Natural killer cell (primary cell): ENCODE data around the gene BATF. TPM values are rescaled to one million over a fixed set of nuclear protein-coding genes. Genes with fewer than 3 reads are reported as not detected.

Experiments
- ATAC-seq, 3 donors: fragments of 150-1000 bp in 2 of 3; fragments of 200-7000 bp in 1 of 3; cut with Tn5 transposase; 1 replicate in 1 of 3; 2 replicates in 2 of 3; pipeline ENCODE4 v1.10.0; 2021; ENCODE audit warnings: mild to moderate bottlenecking in 2 of 3, moderate library complexity in 2 of 3
- DNase-seq, 2 donors: peaks; one replicate each; pipeline versions ENCODE4 v3.0.0 to v3.0.0-alpha.2; 2013 to 2021; ENCODE audit warnings: mixed read lengths in 1 of 2
- H3K27ac ChIP-seq: one replicate; pipeline ENCODE4 v1.5.1; 2013; ENCODE audit warnings: mild to moderate bottlenecking, low read length
- H3K27me3 ChIP-seq: one replicate; pipeline ENCODE4 v1.6.1; 2013; ENCODE audit warnings: low read length; ENCODE audit not compliant: control insufficient read depth, insufficient read depth
- H3K36me3 ChIP-seq: one replicate; pipeline ENCODE4 v1.6.1; 2013; ENCODE audit warnings: low read length; ENCODE audit not compliant: control insufficient read depth, insufficient read depth
- H3K4me1 ChIP-seq: one replicate; pipeline ENCODE4 v1.6.1; 2013; ENCODE audit warnings: low read length; ENCODE audit not compliant: control insufficient read depth, insufficient read depth
- H3K4me3 ChIP-seq: one replicate; pipeline ENCODE4 v1.5.1; 2013; ENCODE audit warnings: low read length
- H3K9me3 ChIP-seq: one replicate; pipeline ENCODE4 v1.6.1; 2013; ENCODE audit warnings: low read length; ENCODE audit not compliant: control insufficient read depth, insufficient read depth
- H3K27ac Mint-ChIP-seq, 2 donors: one replicate each; pipeline ENCODE4 v1.8.0; 2022; ENCODE audit warnings: mild to moderate bottlenecking in 2 of 2, mixed read lengths in 2 of 2, moderate library complexity in 1 of 2
- H3K27me3 Mint-ChIP-seq, 2 donors: one replicate each; pipeline ENCODE4 v1.8.0; 2022; ENCODE audit warnings: low read depth in 2 of 2, mixed read lengths in 2 of 2
- H3K36me3 Mint-ChIP-seq: one replicate; pipeline ENCODE4 v1.8.0; 2022; ENCODE audit warnings: mixed read lengths
- H3K4me1 Mint-ChIP-seq, 2 donors: one replicate each; pipeline ENCODE4 v1.8.0; 2022; ENCODE audit warnings: mixed read lengths in 2 of 2
- H3K4me3 Mint-ChIP-seq: one replicate; pipeline ENCODE4 v1.8.0; 2022; ENCODE audit warnings: mild to moderate bottlenecking, moderate library complexity, mixed read lengths
- H3K9me3 Mint-ChIP-seq, 2 donors: one replicate each; pipeline ENCODE4 v1.8.0; 2022; ENCODE audit warnings: mixed read lengths in 2 of 2
- CTCF ChIP-seq: fragments of 200-600 bp; IDR thresholded peaks from one replicate; pipeline ENCODE4 v1.8.0; 2022; ENCODE audit warnings: antibody characterized with exemption
- WGBS: methylation state at CpG from one replicate; pipeline ENCODE4 v1.1.7; 2013; ENCODE audit warnings: missing lambda C conversion rate; ENCODE audit not compliant: insufficient coverage; 5-methylcytosine and 5-hydroxymethylcytosine counted together
- intact Hi-C: fragments of 100-400 bp; cut with micrococcal nuclease; formaldehyde crosslinking; loops from one replicate; pipeline ENCODE4 v1.14.2; 2022
- total RNA-seq, 4 donors: library from RNA; stranded (reverse); fragments of 120-200 nt in 1 of 4; gene quantifications; one replicate each; pipeline versions ENCODE4 v1.2.3 to v1.2.4, GENCODE V29; 2013 to 2022

The BATF gene
- total RNA-seq, 3 donors from 2014 or later (not counting 1 experiment from before 2014, with no cell fraction given) = 12.6 to 32.5 (median 21.4) TPM

DNA sequence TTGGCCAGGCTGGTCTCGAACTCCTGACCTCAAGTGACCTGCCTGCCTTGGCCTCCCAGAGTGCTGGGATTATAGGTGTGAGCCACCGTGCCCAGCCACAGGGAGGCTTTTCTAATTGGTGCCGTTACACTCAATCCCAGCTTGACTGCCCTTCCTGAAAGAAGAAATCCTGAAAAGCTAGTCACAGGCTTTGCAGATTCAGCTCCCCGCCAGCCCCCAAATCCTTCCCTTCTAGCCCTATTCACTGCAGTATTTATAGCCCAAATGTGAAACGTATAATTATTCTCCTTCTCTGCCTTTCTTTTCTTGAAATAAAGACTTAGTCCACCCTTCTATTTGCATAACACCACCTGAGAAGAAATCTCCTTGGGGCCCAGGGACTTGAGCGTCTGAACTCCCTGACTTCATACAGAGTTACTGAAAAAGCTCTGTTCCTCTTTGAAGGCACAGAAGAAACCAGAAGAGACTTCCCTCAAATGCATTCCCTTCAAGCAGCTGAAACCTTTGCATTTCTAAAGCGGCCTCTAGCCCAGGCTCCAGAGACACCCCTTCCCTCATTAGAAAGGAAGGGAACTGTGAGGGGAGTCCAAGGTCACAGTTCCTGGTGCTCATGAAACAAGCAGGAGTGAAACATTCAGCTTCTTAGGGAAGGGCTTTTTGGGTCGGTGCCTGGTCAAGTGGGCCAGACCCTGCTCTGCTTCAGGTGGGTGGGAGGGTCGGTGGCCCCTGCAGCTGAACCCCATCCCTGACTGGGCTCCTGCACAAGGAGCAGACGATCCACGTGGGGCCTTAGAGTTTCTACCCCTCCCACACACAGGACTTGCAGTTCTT lies 42.3 kb upstream of the BATF start:
- H3K4me3 Mint-ChIP-seq = no peak overlapping the region
- no peaks in the 10 kb centered on the region for H3K4me1 ChIP-seq
- no peaks in the 10 kb centered on the region for H3K4me1 Mint-ChIP-seq
- no peaks in the 10 kb centered on the region for H3K27me3 ChIP-seq
- no peak for TF ChIP-seq CTCF
- H3K36me3 ChIP-seq = no peaks in the 10 kb centered on the region
- H3K27ac ChIP-seq = no peak overlapping the region
- H3K4me3 ChIP-seq = no peak overlapping the region
- intact Hi-C loops = no loop called here
- no peak overlapping the region for H3K27ac Mint-ChIP-seq
- DNase-seq (no peak), ATAC-seq (no peak)
- peaks cover 11 to 14% of the 10 kb centered on the region in 2 donors for H3K27me3 Mint-ChIP-seq
- no peaks in the 10 kb centered on the region for H3K36me3 Mint-ChIP-seq
- 78% methylated on average over 10 of the region's 11 CpGs for WGBS
- no peaks in the 10 kb centered on the region for H3K9me3 Mint-ChIP-seq
- no peaks in the 10 kb centered on the region for H3K9me3 ChIP-seq

GRCh38 chr14:75482366-75482765 lies 39.9 kb upstream of the BATF start:
- Histone ChIP-seq H3K9me3 (no peaks in the 10 kb centered on the region), H3K27ac (no peak overlapping the region), H3K4me3 (no peak overlapping the region), H3K36me3 (no peaks in the 10 kb centered on the region), H3K27me3 (no peaks in the 10 kb centered on the region), H3K4me1 (no peaks in the 10 kb centered on the region)
- Mint-ChIP-seq H3K36me3 (no peaks in the 10 kb centered on the region), H3K9me3 (no peaks in the 10 kb centered on the region), H3K27me3 (peaks cover 13 to 14% of the 10 kb centered on the region in 2 donors), H3K4me1 (peaks cover 0 to 3% of the 10 kb centered on the region in 2 donors), H3K4me3 (no peak overlapping the region), H3K27ac (no peak overlapping the region)
- intact Hi-C loops = no loop called here
- ATAC-seq (no peak), DNase-seq (no peak)
- 95% methylated on average over 4 of the region's 4 CpGs for WGBS
- TF ChIP-seq CTCF = no peak

DNA sequence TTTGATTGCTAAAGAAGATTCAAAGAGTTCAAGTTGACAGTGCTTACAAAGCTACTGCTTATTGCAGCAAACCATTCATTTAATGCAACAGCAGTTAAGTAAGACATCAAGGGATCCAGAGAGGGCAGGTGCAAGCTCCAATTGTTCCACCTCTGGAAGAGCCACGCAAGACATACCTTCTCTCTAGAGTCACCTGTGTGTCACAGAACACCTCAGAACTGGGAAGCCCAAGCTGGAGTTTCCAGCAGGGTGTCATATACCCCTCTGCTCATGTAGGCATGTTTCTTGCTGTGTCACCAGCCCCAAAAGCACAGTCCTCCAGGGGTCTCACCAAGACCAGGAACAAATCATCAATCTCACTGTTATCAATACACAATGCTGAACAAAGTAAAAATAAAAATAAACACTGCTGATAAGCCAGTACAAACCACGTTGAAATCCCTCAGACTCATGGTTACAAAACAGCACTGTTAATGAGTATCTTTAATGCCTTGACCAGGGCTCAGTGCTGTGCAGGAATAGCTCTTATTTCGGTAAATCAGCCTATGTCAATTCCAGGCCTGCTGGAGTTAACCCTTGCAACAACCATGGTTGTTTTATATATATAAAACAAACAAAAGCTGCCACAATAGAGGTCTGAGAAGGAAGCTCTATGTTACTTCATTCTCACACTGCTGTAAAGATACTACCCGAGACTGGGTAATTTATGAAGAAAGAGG lies 37.4 kb upstream of the BATF start:
- Histone ChIP-seq H3K27ac (no peak overlapping the region), H3K27me3 (no peaks in the 10 kb centered on the region), H3K36me3 (no peaks in the 10 kb centered on the region), H3K9me3 (no peaks in the 10 kb centered on the region), H3K4me1 (peaks cover 5% of the 10 kb centered on the region), H3K4me3 (no peak overlapping the region)
- no peaks in the 10 kb centered on the region for H3K36me3 Mint-ChIP-seq
- TF ChIP-seq CTCF = no peak
- no peak overlapping the region for H3K27ac Mint-ChIP-seq
- H3K4me1 Mint-ChIP-seq = peaks cover 5 to 10% of the 10 kb centered on the region in 2 donors
- H3K4me3 Mint-ChIP-seq = no peak overlapping the region
- H3K9me3 Mint-ChIP-seq = no peaks in the 10 kb centered on the region
- intact Hi-C loops = no loop called here
- ATAC-seq (no peak), DNase-seq (no peak)
- WGBS = 96% methylated on average over 4 of the region's 4 CpGs
- H3K27me3 Mint-ChIP-seq = peaks cover 14% of the 10 kb centered on the region in 2 donors
